Measurements from ENCODE around the gene INSYN2A. TPM values are rescaled to one million over a fixed set of nuclear protein-coding genes. Genes with fewer than 3 reads are reported as not detected.

Gene INSYN2A
- total and polyA plus RNA-seq, 5 donors = 0.02 TPM; not detected in 4

DNA sequence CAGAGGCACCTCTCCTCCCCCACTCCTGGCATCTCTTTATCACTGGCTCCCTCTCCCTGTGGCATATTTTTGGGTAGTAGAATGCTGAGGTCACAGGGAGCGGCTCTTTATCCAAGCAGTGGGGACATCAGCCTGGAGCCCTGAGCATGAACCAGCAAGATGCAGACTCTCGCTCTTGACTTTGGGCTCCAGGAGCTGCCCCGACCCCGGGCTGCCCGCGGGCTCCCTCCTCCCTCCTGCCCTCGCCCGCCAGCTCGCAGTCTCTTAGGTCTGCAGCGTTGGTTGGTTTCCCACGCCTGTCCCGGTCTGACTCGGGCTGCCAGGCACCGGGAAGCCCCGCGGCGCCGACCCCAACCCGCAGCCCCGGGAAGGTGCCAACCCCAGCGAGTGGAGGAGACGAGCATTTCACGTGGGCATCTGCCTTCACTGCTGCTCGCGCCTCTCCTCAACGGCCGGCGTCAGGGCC, 1.3 kb downstream of the INSYN2A start:
- Histone ChIP-seq H3K4me3 (ENCODE audit: low read length) (peak overlapping the region; percentile 53), H3K27me3 (ENCODE audit: control insufficient read depth, insufficient read depth) (no peaks in the 10 kb centered on the region), H3K27ac (ENCODE audit: low read length) (no peak overlapping the region), H3K9me3 (ENCODE audit: control insufficient read depth, low read length) (no peaks in the 10 kb centered on the region), H3K4me1 (ENCODE audit: control insufficient read depth, insufficient read depth, low read length) (no peaks in the 10 kb centered on the region)
- intact Hi-C loops (cut with DNase I) = no loop called here
- ATAC-seq (peak in 1 of 2 donors; percentile 22), DNase-seq (no peak)
- 5% methylated on average over 28 of the region's 28 CpGs for WGBS

DNA sequence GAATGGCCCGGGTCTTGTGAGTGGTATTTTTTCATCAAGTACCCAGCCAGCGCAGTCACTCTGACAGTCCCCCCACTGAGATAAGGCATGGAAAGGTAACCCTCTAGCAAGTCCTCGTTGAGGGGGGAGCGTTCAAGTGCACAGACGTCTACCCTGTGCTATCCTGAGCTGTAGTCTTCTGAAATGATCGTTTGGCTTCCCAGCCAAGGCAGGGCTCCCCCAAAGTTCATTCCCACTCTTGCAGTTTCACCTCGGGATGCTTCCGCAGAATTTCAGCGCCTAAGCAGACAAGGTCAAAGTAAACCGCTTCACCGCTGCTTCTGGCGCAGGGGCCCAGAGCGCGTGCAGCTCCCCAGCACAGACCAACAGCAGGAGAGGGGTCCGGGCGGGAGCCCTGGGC, 1.8 kb downstream of the INSYN2A start:
- intact Hi-C loops (cut with DNase I) = no loop called here
- Histone ChIP-seq H3K9me3 (ENCODE audit: control insufficient read depth, low read length) (no peaks in the 10 kb centered on the region), H3K4me1 (ENCODE audit: control insufficient read depth, insufficient read depth, low read length) (no peaks in the 10 kb centered on the region), H3K4me3 (ENCODE audit: low read length) (no peak overlapping the region), H3K27me3 (ENCODE audit: control insufficient read depth, insufficient read depth) (no peaks in the 10 kb centered on the region), H3K27ac (ENCODE audit: low read length) (no peak overlapping the region)
- DNase-seq (no peak), ATAC-seq (no peak)
- 56% methylated on average over 16 of the region's 16 CpGs for WGBS

- no peak overlapping the region for H3K27ac ChIP-seq (ENCODE audit: low read length)
- 90% methylated on average over 2 of the region's 2 CpGs for WGBS
- H3K27me3 ChIP-seq (ENCODE audit: control insufficient read depth, insufficient read depth) = no peaks in the 10 kb centered on the region
- H3K9me3 ChIP-seq (ENCODE audit: control insufficient read depth, low read length) = no peaks in the 10 kb centered on the region
- no peaks in the 10 kb centered on the region for H3K4me1 ChIP-seq (ENCODE audit: control insufficient read depth, insufficient read depth, low read length)
- DNase-seq = no peak
- no peak overlapping the region for H3K4me3 ChIP-seq (ENCODE audit: low read length)
- intact Hi-C loops (cut with DNase I) = no loop called here
- ATAC-seq = no peak
These were observed 2.3 kb downstream of the INSYN2A start for GRCh38 chr10:127194111-127194510.

DNA sequence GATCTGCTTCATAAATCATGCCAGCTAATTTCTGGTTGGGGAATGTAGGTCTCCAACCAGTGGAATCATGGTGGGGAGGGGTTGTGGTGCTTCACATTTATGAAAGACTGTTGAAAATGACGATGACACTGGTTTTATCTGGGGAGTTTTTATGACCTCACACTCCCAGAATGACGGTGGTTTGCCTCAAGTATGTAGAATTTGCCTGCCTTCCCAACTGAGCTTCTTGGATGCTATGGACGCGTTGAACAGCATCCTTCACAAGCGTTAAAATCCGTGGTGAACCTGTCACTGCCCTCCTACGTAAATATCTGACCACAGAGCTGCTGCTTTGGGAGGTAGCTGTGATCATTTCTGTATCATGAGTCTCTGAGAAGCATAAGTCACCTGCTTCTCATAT, 3.3 kb downstream of the INSYN2A start:
- Histone ChIP-seq H3K4me1 (ENCODE audit: control insufficient read depth, insufficient read depth, low read length) (no peaks in the 10 kb centered on the region), H3K4me3 (ENCODE audit: low read length) (no peak overlapping the region), H3K27me3 (ENCODE audit: control insufficient read depth, insufficient read depth) (no peaks in the 10 kb centered on the region), H3K27ac (ENCODE audit: low read length) (no peak overlapping the region), H3K9me3 (ENCODE audit: control insufficient read depth, low read length) (no peaks in the 10 kb centered on the region)
- ATAC-seq (no peak), DNase-seq (no peak)
- WGBS = 77% methylated on average over 7 of the region's 7 CpGs
- intact Hi-C loops (cut with DNase I) = no loop called here

DNA sequence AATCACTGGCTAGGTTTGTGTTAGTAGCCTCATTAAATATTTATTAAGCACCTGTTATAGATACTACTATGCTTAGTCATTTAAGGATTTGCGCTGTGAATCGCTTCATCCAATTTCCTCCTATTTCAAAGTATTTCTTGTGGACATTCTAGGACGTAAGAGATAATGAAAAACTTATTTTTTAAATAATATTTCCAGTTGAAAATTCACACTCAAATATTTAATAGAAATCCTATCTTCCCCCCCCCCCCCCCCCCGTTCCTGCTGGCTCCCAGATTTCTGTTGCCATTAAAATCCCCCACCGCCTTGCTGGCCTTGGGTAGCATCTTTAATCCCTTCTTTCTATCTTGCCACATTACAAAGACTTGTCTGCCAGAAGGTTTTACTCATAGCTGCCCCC, 6.0 kb downstream of the INSYN2A start:
- Histone ChIP-seq H3K4me1 (ENCODE audit: control insufficient read depth, insufficient read depth, low read length) (no peaks in the 10 kb centered on the region), H3K4me3 (ENCODE audit: low read length) (no peak overlapping the region), H3K27me3 (ENCODE audit: control insufficient read depth, insufficient read depth) (no peaks in the 10 kb centered on the region), H3K27ac (ENCODE audit: low read length) (no peak overlapping the region), H3K9me3 (ENCODE audit: control insufficient read depth, low read length) (no peaks in the 10 kb centered on the region)
- intact Hi-C loops (cut with DNase I) = no loop called here
- ATAC-seq (no peak), DNase-seq (no peak)
- 75% methylated on average over 5 of the region's 5 CpGs for WGBS

- ATAC-seq (no peak), DNase-seq (no peak)
- H3K27me3 ChIP-seq (ENCODE audit: control insufficient read depth, insufficient read depth) = no peaks in the 10 kb centered on the region
- no peak overlapping the region for H3K27ac ChIP-seq (ENCODE audit: low read length)
- no peaks in the 10 kb centered on the region for H3K9me3 ChIP-seq (ENCODE audit: control insufficient read depth, low read length)
- intact Hi-C loops (cut with DNase I) = no loop called here
- H3K4me3 ChIP-seq (ENCODE audit: low read length) = no peak overlapping the region
- no peaks in the 10 kb centered on the region for H3K4me1 ChIP-seq (ENCODE audit: control insufficient read depth, insufficient read depth, low read length)
These were observed 7.2 kb downstream of the INSYN2A start for GRCh38 chr10:127189226-127189625.

DNA sequence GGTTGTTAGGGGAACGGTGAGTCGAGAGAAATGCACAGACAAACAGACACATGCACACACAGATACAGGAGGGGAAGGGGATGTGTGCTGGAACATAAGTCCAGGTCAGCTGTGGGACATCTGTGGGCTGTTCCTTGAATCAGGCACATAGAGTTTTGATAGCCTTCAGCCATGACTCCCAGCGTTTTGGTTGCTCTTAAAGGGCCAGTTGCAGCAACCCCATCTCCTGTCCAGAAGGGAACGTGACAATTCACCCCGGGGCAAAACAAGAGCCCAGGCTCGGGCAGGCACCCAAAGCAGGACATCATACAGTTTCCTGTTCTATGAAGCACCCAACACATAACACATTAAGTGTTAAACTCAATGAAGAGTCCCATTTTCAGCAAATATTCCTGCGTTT, 9.6 kb downstream of the INSYN2A start:
- ATAC-seq = no peak
- H3K4me3 ChIP-seq (ENCODE audit: low read length) = no peak overlapping the region
- 57% methylated on average over 7 of the region's 7 CpGs for WGBS
- intact Hi-C loops (cut with DNase I) = no loop called here
- no peaks in the 10 kb centered on the region for H3K4me1 ChIP-seq (ENCODE audit: control insufficient read depth, insufficient read depth, low read length)
- no peak overlapping the region for H3K27ac ChIP-seq (ENCODE audit: low read length)
- H3K27me3 ChIP-seq (ENCODE audit: control insufficient read depth, insufficient read depth) = no peaks in the 10 kb centered on the region
- H3K9me3 ChIP-seq (ENCODE audit: control insufficient read depth, low read length) = no peaks in the 10 kb centered on the region
- no peak for DNase-seq

- Histone ChIP-seq H3K27ac (ENCODE audit: low read length) (no peak overlapping the region), H3K9me3 (ENCODE audit: control insufficient read depth, low read length) (no peaks in the 10 kb centered on the region), H3K4me3 (ENCODE audit: low read length) (no peak overlapping the region), H3K4me1 (ENCODE audit: control insufficient read depth, insufficient read depth, low read length) (no peaks in the 10 kb centered on the region), H3K27me3 (ENCODE audit: control insufficient read depth, insufficient read depth) (no peaks in the 10 kb centered on the region)
- ATAC-seq (no peak), DNase-seq (no peak)
- WGBS = 97% methylated on average over 2 of the region's 2 CpGs
- intact Hi-C loops (cut with DNase I) = no loop called here
These were observed 11.8 kb downstream of the INSYN2A start for GRCh38 chr10:127184582-127184981.

- no peak overlapping the region for H3K4me3 ChIP-seq (ENCODE audit: low read length)
- H3K4me1 ChIP-seq (ENCODE audit: control insufficient read depth, insufficient read depth, low read length) = no peaks in the 10 kb centered on the region
- intact Hi-C loops (cut with DNase I) = no loop called here
- ATAC-seq = no peak
- DNase-seq = no peak
- H3K9me3 ChIP-seq (ENCODE audit: control insufficient read depth, low read length) = no peaks in the 10 kb centered on the region
- no peak overlapping the region for H3K27ac ChIP-seq (ENCODE audit: low read length)
- 95% methylated on average over 4 of the region's 4 CpGs for WGBS
- no peaks in the 10 kb centered on the region for H3K27me3 ChIP-seq (ENCODE audit: control insufficient read depth, insufficient read depth)
These were observed 14.2 kb downstream of the INSYN2A start for GRCh38 chr10:127182161-127182560.

- Histone ChIP-seq H3K27me3 (ENCODE audit: control insufficient read depth, insufficient read depth) (no peaks in the 10 kb centered on the region), H3K4me1 (ENCODE audit: control insufficient read depth, insufficient read depth, low read length) (no peaks in the 10 kb centered on the region), H3K27ac (ENCODE audit: low read length) (no peak overlapping the region), H3K4me3 (ENCODE audit: low read length) (no peak overlapping the region), H3K9me3 (ENCODE audit: control insufficient read depth, low read length) (no peaks in the 10 kb centered on the region)
- intact Hi-C loops (cut with DNase I) = no loop called here
- WGBS = 94% methylated on average over 6 of the region's 6 CpGs
- ATAC-seq (no peak), DNase-seq (no peak)
These were observed 16.7 kb downstream of the INSYN2A start for GRCh38 chr10:127179612-127180250.

- no peaks in the 10 kb centered on the region for H3K4me1 ChIP-seq (ENCODE audit: control insufficient read depth, insufficient read depth, low read length)
- ATAC-seq (no peak), DNase-seq (no peak)
- no peaks in the 10 kb centered on the region for H3K27me3 ChIP-seq (ENCODE audit: control insufficient read depth, insufficient read depth)
- intact Hi-C loops (cut with DNase I) = no loop called here
- H3K9me3 ChIP-seq (ENCODE audit: control insufficient read depth, low read length) = no peaks in the 10 kb centered on the region
- H3K4me3 ChIP-seq (ENCODE audit: low read length) = no peak overlapping the region
- no peak overlapping the region for H3K27ac ChIP-seq (ENCODE audit: low read length)
- 84% methylated on average over 16 of the region's 16 CpGs for WGBS
These were observed 19.7 kb downstream of the INSYN2A start for GRCh38 chr10:127176649-127177048.

Measured in right cardiac atrium (tissue), 5 donors.